D721Med (cell line): ENCODE measurements around the gene TOMM34.

ENCODE experiments used
- DNase-seq: peaks from one replicate; pipeline ENCODE4 v3.0.0; 2011; ENCODE audit warnings: low spot score; ENCODE audit not compliant: insufficient read length
- FAIRE-seq: peaks from 2 replicates; lab custom pipeline; 2011; peaks lifted over from hg19 to GRCh38; lab: Jason Lieb, UNC
- CTCF ChIP-seq: IDR thresholded peaks from 2 replicates; pipeline ENCODE4 v1.5.1; 2012; ENCODE audit warnings: mild to moderate bottlenecking, control low read depth; ENCODE audit not compliant: insufficient read depth; ENCODE audit errors: missing control alignments

The TOMM34 gene

GRCh38 chr20:44962483-44962882 is 2.3 kb upstream of the TOMM34 start:
- TF ChIP-seq CTCF = no peak
- FAIRE-seq = no peak

GRCh38 chr20:44961870-44962267 is 1.7 kb upstream of the TOMM34 start:
- no peak for DNase-seq
- FAIRE-seq = no peak
- no peak for TF ChIP-seq CTCF

More at GRCh38 chr20:44962483-44962882, 2.3 kb upstream of the TOMM34 start:
- DNase-seq = no peak

GRCh38 chr20:44961011-44961869 is 1.0 kb upstream of the TOMM34 start:
- FAIRE-seq (no peak), DNase-seq (no peak)
- no peak for TF ChIP-seq CTCF

GRCh38 chr20:44959638-44960102 is 527 bp downstream of the TOMM34 start:
- TF ChIP-seq CTCF = no peak
- no peak for FAIRE-seq
- no peak for DNase-seq

- no peak for FAIRE-seq
- TF ChIP-seq CTCF = no peak
- no peak for DNase-seq
These were observed 1.0 kb downstream of the TOMM34 start for GRCh38 chr20:44959082-44959637.

GRCh38 chr20:44958276-44958675 is 1.9 kb downstream of the TOMM34 start:
- no peak for TF ChIP-seq CTCF

GRCh38 chr20:44956410-44956809 is 3.8 kb downstream of the TOMM34 start:
- FAIRE-seq (no peak), DNase-seq (no peak)
- TF ChIP-seq CTCF = no peak

More at GRCh38 chr20:44958276-44958675, 1.9 kb downstream of the TOMM34 start:
- no peak for FAIRE-seq
- no peak for DNase-seq
